Lung microvascular endothelial cell (primary cell): Measurements from ENCODE around the gene TBCD. TPM values are rescaled to one million over a fixed set of nuclear protein-coding genes. Genes with fewer than 3 reads are reported as not detected.

Source experiments
- DNase-seq, 2 donors: peaks; one replicate each; pipeline versions ENCODE4 v3.0.0 to v3.0.0-alpha.2; 2010; ENCODE audit warnings: low read depth in 2 of 2
- total RNA-seq: library from RNA; depleted of rRNA; stranded (reverse); fragments of >200 nt; gene quantifications from 2 replicates; pipeline ENCODE4 v1.2.1, GENCODE V29; 2014

The TBCD gene
- total RNA-seq, 1 donor from 2014 or later = 44.8 TPM

GRCh38 chr17:82936768-82937171, 184.9 kb downstream of the TBCD start:
- DNase-seq = no peak

DNA sequence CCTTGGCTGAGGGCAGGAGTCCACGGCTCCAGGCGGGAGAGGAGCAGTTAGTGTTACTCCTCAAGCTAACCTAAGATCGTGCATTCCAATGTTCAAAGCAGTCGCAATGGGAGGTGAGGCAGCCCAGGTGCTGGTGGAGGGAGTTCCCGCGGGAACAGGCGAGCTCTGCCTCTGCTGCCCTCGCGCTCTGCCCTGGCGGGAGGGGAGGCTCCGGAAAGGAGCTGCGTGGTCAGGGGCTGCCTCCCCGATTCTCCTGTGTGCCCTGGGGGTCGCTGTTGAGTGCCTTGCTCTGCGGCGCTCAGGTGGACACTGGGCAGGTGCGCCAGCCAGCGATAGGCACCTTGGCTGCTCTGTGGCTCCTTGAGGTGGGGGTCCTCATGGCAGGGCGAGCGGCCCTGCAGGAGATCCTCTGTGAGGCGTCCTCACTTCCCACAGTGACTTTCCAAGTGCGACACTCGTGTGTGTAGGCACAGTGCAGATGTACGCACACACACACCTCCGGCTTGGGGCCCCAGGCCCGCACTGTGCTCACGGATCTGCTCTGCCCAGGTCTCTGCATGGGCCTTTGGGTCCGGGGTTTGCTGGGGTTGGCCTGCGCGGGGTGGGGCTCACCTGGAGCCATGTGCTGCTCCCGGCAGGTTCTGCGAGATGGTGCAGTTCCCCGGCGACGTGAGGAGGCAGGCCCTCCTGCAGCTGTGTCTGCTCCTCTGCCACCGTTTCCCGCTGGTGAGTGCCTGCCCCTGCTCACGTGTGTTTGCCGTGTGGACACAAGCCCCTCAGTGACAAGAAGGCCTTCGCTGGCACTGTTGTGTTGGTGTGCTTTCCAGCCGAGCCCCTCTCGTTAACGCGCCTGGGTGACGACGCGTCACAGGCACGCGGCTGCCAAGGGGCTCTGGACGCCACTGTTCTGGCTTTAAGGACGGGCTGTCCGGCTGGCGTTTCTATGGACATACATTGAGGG, 185.8 kb downstream of the TBCD start:
- no peak for DNase-seq

GRCh38 chr17:82938486-82938872, 186.6 kb downstream of the TBCD start:
- DNase-seq = no peak

- no peak for DNase-seq
Measured at GRCh38 chr17:82938873-82939620, 187.2 kb downstream of the TBCD start.

- DNase-seq = no peak
Measured at GRCh38 chr17:82939621-82940135, 187.8 kb downstream of the TBCD start.

DNA sequence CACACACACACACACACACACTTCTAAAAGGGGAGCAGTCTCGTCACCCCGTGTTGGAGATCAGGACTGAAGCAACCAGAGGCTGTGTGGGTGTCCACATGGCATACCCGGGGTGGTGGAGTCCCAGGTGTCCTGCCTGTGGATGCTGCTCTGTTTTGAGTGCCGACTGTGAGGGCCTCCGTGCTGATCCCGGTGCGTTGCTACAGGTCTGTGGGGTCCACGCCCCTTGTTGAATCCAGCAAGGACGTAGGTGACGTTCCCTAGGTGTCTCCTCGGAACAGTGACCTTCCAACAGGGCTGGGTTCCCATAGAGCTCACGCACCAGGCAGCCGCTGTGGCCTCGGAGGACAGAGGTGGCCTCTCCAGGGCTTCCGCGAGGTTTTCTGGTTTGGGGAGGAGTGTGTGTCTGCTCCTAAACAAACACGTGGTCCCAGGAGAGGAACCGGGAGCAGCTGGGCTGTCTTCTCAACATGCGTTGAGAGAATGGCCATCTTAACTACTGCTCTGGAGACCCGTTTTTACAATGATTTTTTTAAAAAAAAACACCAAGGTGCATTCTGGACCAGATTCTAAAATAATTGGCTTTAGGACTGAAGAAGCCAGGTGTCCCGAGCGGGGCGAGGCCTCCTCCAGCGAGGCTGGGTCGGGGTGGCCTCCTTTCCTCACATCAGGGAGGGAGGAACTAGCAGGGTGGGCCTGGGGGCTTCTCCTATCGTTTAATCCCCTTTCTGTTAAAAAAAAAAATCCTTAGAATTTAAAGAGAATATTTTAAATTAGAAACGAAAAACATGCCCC, 188.6 kb downstream of the TBCD start:
- DNase-seq = no peak

DNA sequence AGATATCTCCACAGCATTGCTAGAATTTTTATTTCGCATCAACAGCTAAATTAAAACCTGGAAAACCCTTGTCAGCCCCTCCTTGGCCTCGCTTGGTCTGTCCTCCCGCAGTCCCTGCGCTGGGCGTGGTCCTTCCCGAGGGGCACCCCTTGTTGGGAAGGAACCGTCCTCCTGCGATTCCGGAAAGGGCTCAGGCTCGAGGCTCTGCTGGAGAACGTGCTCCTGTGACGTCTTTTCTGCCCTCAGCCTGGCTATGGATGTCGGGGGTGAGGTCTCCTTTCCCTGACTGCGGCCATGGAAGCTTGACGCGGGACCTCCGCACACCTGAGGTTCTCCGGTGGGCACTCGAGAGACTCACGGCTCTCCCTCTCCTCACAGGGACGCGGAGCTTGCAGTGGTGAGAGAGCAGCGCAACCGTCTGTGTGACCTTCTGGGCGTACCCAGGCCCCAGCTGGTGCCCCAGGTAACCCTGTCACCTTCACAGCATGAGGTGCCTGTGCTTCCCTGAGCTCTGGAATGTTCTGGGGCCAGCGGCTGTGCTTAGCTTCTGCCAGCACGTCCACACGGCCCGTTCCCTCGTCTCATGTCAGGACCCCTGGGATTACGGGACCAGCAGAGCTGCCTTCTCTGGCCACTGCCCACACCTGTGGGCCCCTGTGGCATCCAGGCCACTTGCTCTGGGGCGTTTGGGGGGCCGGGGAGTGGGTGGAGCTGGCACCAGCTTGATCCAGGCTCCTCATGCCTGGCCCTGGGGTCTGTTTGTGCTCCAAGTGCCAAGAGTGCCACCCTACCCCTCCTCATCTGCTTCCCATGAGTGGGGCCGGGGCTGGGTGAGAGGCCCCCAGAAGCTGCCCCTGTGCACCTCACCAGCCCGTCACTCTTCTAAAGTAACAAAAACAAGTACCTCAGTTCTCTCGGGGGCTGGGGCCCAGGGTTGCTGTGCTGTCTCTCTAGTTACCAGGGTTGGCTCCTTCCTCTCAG, 189.4 kb downstream of the TBCD start:
- DNase-seq = no peak

GRCh38 chr17:82942166-82943130, 190.6 kb downstream of the TBCD start:
- DNase-seq = no peak

GRCh38 chr17:82943339-82943738, 191.5 kb downstream of the TBCD start:
- DNase-seq = no peak

DNA sequence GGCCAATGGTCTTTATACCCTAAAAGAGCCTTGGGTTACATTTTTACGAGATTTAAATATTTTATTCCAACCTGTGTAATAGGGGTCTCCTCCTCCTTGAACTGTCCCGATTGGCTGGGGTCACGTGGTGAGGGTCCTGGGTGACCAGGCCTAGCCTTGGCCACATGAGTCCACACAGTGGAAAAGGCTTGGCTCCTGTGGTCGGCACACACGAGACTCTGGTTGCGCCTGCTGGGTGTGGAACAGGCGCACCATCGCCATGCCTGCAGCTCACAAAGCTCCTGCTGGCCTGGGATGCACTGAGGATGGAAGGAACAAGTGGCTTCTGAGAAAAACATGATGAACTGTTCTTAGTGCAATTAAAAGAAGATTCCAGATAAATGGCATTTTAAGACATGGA, 191.9 kb downstream of the TBCD start:
- DNase-seq = no peak

DNA sequence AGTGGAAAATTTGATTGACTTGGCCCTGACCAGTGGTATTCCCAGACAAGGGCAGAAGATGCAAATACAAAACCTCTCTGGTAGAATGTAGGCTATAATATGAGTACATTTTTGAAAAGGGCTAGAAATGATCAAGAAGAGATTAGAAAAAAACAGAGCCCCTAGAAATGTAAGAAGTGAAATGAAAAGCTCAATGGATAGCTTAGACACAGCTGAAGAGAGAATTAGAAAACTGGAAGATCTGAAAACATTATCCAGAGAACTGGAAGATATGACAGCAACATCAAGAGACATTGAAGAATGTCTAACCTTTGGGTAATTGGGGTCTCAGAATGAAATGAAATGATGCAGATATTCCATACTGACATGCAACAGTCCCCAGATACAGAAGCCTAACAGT, 193.1 kb downstream of the TBCD start:
- DNase-seq = no peak

DNA sequence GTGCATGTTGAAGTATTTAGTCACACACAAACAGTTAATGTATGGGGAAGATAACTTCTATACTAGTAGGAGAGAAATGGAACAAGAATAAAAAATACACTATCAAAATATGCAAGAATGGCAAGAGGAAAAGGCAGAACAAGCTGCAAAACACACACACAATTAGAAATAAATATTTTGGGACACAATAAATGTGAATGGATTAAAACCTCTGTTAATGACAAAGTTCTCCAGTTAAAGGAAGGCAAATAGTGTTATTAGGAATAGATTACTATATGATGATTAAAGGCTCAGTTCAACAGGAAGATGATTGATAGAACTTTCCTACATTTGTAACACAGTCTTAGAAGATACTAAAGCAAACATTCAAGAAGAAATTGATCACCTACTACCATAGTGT, 194.2 kb downstream of the TBCD start:
- DNase-seq = no peak

- no peak for DNase-seq
Measured at GRCh38 chr17:82947051-82947991, 195.5 kb downstream of the TBCD start.

- no peak for DNase-seq
Measured at GRCh38 chr17:82948081-82948511, 196.2 kb downstream of the TBCD start.

DNA sequence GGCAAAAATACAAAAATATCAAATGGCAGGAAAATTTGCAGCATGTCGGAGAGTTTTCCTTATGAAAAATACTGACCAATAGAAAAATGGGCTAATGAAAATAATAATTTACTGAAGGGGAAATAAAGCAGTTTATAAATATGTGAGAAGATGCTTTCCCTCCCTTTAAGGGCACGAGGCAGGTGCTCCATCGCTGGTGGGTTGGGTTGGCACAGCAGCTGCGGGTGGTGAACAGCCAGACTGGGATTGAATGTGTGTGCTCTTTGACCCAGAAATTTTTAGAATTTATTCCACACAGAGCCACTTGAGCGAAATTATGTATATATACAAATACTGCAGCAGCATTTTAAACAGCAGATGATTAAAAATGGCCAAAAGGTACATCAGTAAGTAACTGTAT, 197.1 kb downstream of the TBCD start:
- DNase-seq = no peak

DNA sequence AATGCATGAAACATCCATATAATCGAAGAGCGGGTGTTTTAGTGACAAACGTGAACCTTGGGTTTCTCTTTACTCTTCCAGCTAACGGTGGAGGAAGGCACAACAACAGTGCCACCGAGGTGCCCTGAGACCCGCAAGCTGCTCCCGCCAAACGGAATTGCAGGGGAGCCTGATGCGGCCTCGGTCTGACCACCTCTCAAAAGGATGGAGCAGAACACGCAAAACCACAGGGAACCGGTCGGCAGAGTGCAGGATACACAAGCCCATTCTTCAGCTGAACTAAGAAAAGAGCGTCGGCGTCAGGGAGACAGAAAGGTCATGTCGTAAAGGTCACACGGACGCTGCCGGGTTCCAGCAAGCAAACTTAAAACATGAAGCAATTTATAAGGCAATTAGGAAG, 197.5 kb downstream of the TBCD start:
- no peak for DNase-seq

DNA sequence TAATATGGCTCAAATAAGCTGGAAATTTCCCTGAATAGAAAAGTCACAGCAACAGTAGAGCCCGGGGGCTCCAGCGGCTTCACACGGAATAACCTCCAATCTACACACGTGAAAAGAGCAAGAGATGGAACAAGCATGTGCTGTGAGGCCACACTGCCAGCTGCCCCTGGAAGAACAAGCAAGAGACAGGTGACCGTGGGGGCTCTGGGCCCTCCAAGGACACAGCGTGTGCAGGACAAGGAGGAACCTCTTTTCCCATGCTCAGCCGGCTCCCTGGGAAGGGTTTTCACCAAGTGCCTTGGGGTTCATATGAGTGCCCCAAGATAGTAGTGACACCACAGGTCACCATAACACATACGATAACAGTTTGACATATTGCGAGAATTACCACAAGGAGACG, 198.1 kb downstream of the TBCD start:
- DNase-seq = no peak

DNA sequence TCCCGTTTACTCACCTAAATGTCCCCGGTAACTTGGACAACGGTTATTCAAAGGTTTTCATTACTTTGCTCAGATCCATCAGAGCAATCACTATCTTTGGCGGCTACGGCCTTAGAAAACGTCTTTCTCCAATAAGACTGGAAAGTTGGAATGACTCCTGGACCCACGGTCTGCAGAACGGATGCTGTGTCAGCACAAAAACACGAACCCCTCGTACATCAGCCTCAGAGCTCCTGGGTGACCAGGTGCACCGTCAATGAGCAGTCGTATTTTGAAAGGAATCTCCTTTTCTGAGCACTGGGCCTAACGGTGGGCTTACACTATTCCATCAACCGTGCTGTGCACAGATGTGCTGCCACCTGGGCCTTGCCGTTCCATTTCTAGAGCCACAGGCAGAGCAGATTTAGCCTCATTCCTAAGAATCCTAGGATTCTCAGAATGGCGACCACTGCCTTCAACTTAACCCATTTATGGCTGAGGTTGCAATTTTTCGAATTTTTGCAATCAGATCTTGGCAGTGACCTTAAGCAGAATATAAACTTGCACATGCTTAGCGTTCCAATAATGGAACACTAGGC, 198.7 kb downstream of the TBCD start:
- DNase-seq = no peak
